ENCODE measurements around the gene MTMR11. TPM values are rescaled to one million over a fixed set of nuclear protein-coding genes. Genes with fewer than 3 reads are reported as not detected.

MTMR11 gene
- total and polyA plus RNA-seq, 9 of the 15 experiments (the other 6 are each of a cell fraction or from before 2014, with no cell fraction given): 0.09 to 1.6 (median 0.51) TPM

- TF ChIP-seq HES1 (IDR thresholded peaks at IDR 0.05; ENCODE audit: low read depth): no peak
- TF ChIP-seq ASH1L (IDR thresholded peaks at IDR 0.05; ENCODE audit: borderline replicate concordance, low read depth, partially characterized antibody): no peak
- no peak for TF ChIP-seq ZNF79 (CRISPR knock-in tag; IDR thresholded peaks at IDR 0.05; ENCODE audit: low read depth)
- no peak for TF ChIP-seq TCFL5 (CRISPR knock-in tag; conservative IDR thresholded peaks at IDR 0.05)
- TF ChIP-seq ETV1 (tag; conservative IDR thresholded peaks at IDR 0.05; ENCODE audit: low read depth): no peak
- TF ChIP-seq XRCC3 (IDR thresholded peaks at IDR 0.05): no peak
- no peak for TF ChIP-seq ZNF583 (CRISPR knock-in tag; IDR thresholded peaks at IDR 0.05)
Measured at GRCh38 chr1:149965440-149965839, 28.8 kb upstream of the MTMR11 start (continued).

- Histone ChIP-seq H3K9me1 (ENCODE audit: control insufficient read depth, insufficient read depth, low read length) (no peaks in the 10 kb centered on the region), H3K4me1 (replicated peaks in 1 of 2; ENCODE audit: control insufficient read depth in 2 of 2, insufficient read depth in 2 of 2, low read length in 2 of 2) (no peaks in the 10 kb centered on the region), H3K27ac (ENCODE audit: extremely low read depth, low read depth, low read length) (no peak overlapping the region), H3K36me3 (ENCODE audit: control insufficient read depth, insufficient read depth, low read length) (peaks cover 82% of the 10 kb centered on the region), H4K20me1 (replicated peaks; ENCODE audit: control insufficient read depth, insufficient read depth, low read length) (no peaks in the 10 kb centered on the region), H3K27me3 (ENCODE audit: control insufficient read depth in 2 of 2, insufficient read depth in 2 of 2, low read length in 2 of 2) (no peaks in the 10 kb centered on the region), H3K79me2 (ENCODE audit: control insufficient read depth, insufficient read depth, low read length) (no peaks in the 10 kb centered on the region; the same call in 2 of the 3 replicates), H2AFZ (ENCODE audit: low read depth, low read length) (no peak overlapping the region), H3K9me3 (replicated peaks; ENCODE audit: control insufficient read depth, insufficient read depth, low read depth, low read length) (peaks cover 4% of the 10 kb centered on the region), H3K4me3 (no peak overlapping the region), H3K9ac (ENCODE audit: insufficient read depth in 1 of 2, low read depth in 2 of 2, low read length in 2 of 2) (no peak overlapping the region), H3K4me2 (ENCODE audit: insufficient read depth, low read length) (no peak overlapping the region)
- ChIA-PET CTCF (ENCODE audit: low intra/inter-chr PET ratio) (interaction anchor here (0.6 to 2.9 kb wide), 2 partner anchors 87 to 110 kb away, joined by 3 to 33 read pairs; no protein-coding TSS in a partner anchor), POLR2A (no interaction called here)
- in situ Hi-C loops (cut with MboI): loop anchor here (5.0 kb wide), 1 partner anchor 204 kb away; no protein-coding TSS in a partner anchor
- ATAC-seq (no peak), FAIRE-seq (no peak), DNase-seq (ENCODE audit: extremely low read depth in 1 of 4, low spot score in 3 of 4) (no peak)
- WGBS (ENCODE audit: insufficient coverage, low coverage, missing lambda C conversion rate): 81% methylated on average over 3 of the region's 3 CpGs
- intact Hi-C loops (cut with micrococcal nuclease): loop anchor here (5.0 kb wide), 1 partner anchor 224 kb away; no protein-coding TSS in a partner anchor
- TF ChIP-seq ZNF696 (CRISPR knock-in tag; conservative IDR thresholded peaks at IDR 0.05) (no peak), CEBPB (tag; IDR thresholded peaks at IDR 0.05) (peak; percentile 79), SIN3A (IDR thresholded peaks at IDR 0.05; ENCODE audit: borderline replicate concordance in 2 of 2, control insufficient read depth in 1 of 2, low read depth in 2 of 2, low read length in 2 of 2) (no peak), CEBPG (CRISPR knock-in tag; IDR thresholded peaks at IDR 0.05) (no peak), CEBPG (tag; conservative IDR thresholded peaks at IDR 0.05 in 1 of 2, IDR thresholded peaks at IDR 0.05 in 1 of 2) (peak; percentile 24 to 47; a peak in 2 of 4 replicates)
- no TSS peak for BruUV-seq (replicated peaks)
Measured at GRCh38 chr1:149963358-149963757, 26.7 kb upstream of the MTMR11 start.

Data from K562 (cell line).